Right lobe of liver (tissue), 4 donors: ENCODE data around the gene PPM1N.

Experiments used
- POLR2A ChIP-seq: fragments of 450-650 bp; IDR thresholded peaks from one replicate; pipeline ENCODE4 v1.6.1; 2017; ENCODE audit warnings: antibody characterized with exemption, mild to moderate bottlenecking
- TF ChIP-seq, protein P1 (sequence below), 4 donors: fragments of 200-600 bp in 3 of 4; fragments of 450-650 bp in 1 of 4; IDR thresholded peaks; one replicate each; pipeline versions ENCODE4 v1.5.1 to v1.8.0; 2016 to 2022; ENCODE audit warnings: antibody characterized with exemption in 4 of 4, mild to moderate bottlenecking in 2 of 4
- donor health status: DM: no; HTN: no; CAD: no.
- donor health status: DM: no; HTN: no; CAD: no.
- donor health status: DM: no; HTN: yes; CAD: no.

DNA sequence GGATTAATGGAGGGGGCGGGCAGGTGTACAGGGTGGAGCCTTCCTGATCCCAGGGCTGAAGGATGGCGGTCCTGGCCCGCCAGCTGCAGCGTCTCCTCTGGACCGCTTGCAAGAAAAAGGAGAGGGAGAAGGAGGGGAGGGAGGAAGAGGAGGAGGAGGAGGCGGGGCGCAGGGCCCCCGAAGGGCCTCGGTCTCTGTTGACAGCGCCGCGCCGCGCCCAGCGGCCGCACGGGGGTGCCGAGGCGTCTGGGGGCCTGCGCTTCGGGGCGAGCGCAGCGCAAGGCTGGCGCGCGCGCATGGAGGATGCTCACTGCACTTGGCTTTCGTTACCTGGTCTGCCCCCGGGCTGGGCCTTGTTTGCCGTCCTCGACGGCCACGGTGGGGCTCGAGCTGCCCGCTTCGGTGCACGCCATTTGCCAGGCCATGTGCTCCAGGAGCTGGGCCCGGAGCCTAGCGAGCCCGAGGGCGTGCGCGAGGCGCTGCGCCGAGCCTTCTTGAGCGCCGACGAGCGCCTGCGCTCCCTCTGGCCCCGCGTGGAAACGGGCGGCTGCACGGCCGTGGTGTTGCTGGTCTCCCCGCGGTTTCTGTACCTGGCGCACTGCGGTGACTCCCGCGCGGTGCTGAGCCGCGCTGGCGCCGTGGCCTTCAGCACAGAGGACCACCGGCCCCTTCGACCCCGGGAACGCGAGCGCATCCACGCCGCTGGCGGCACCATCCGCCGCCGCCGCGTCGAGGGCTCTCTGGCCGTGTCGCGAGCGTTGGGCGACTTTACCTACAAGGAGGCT is at the start of gene PPM1N:
- TF ChIP-seq, protein P1, sequence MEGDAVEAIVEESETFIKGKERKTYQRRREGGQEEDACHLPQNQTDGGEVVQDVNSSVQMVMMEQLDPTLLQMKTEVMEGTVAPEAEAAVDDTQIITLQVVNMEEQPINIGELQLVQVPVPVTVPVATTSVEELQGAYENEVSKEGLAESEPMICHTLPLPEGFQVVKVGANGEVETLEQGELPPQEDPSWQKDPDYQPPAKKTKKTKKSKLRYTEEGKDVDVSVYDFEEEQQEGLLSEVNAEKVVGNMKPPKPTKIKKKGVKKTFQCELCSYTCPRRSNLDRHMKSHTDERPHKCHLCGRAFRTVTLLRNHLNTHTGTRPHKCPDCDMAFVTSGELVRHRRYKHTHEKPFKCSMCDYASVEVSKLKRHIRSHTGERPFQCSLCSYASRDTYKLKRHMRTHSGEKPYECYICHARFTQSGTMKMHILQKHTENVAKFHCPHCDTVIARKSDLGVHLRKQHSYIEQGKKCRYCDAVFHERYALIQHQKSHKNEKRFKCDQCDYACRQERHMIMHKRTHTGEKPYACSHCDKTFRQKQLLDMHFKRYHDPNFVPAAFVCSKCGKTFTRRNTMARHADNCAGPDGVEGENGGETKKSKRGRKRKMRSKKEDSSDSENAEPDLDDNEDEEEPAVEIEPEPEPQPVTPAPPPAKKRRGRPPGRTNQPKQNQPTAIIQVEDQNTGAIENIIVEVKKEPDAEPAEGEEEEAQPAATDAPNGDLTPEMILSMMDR (IDR thresholded peaks at IDR 0.05): no peak
- no peak for TF ChIP-seq POLR2A
